ENCODE results near the gene ZBTB40. TPM values are rescaled to one million over a fixed set of nuclear protein-coding genes. Genes with fewer than 3 reads are reported as not detected.

The ZBTB40 gene
- polyA plus RNA-seq, 1 of the 3 experiments (the other 2 are of a cell fraction) = 5.0 TPM

GRCh38 chr1:22512873-22513272, 61.2 kb downstream of the ZBTB40 start:
- no peaks in the 10 kb centered on the region for H3K27me3 ChIP-seq (ENCODE audit: insufficient read depth)
- no peaks in the 10 kb centered on the region for H3F3A ChIP-seq (replicated peaks; ENCODE audit: insufficient read depth)
- H3K36me3 ChIP-seq (replicated peaks in 1 of 2; ENCODE audit: control insufficient read depth in 1 of 2, insufficient read depth in 2 of 2, low read length in 1 of 2) = peaks cover 9 to 83% of the 10 kb centered on the region in 2 experiments
- no peak overlapping the region for H3K27ac ChIP-seq (ENCODE audit: low read depth in 2 of 2, low read length in 1 of 2)
- no peaks in the 10 kb centered on the region for H3K9me2 ChIP-seq
- H2AFZ ChIP-seq (ENCODE audit: low read depth) = no peak overlapping the region
- H3K9me3 ChIP-seq = no peaks in the 10 kb centered on the region
- no peaks in the 10 kb centered on the region for H3K79me2 ChIP-seq (ENCODE audit: insufficient read depth)
- no peak overlapping the region for H3K4me3 ChIP-seq (ENCODE audit: low read depth in 2 of 2, low read length in 1 of 2)
- WGBS (ENCODE audit: low lambda C conversion rate) = 97% methylated on average over 9 of the region's 9 CpGs
- TF ChIP-seq YY1 (IDR thresholded peaks at IDR 0.05; ENCODE audit: low read depth) (no peak), FOSL2 (IDR thresholded peaks at IDR 0.05; ENCODE audit: borderline replicate concordance, low read depth) (no peak), NRF1 (IDR thresholded peaks at IDR 0.05; ENCODE audit: low read depth, low read length) (no peak)
- ChIA-PET POLR2A (no interaction called here), CTCF (no interaction called here)
- DNase-seq = no peak
- no peak overlapping the region for H3K9ac ChIP-seq
- H4K20me1 ChIP-seq (ENCODE audit: insufficient read depth) = no peaks in the 10 kb centered on the region
- H3K4me1 ChIP-seq (ENCODE audit: control insufficient read depth in 1 of 2, insufficient read depth in 2 of 2, low read depth in 1 of 2, low read length in 1 of 2) = peaks cover 0 to 16% of the 10 kb centered on the region in 2 experiments; a peak in 1 of 4 replicates
- H3K4me2 ChIP-seq = no peak overlapping the region

- Histone ChIP-seq H3F3A (replicated peaks; ENCODE audit: insufficient read depth) (no peaks in the 10 kb centered on the region), H3K9me2 (no peaks in the 10 kb centered on the region), H3K27me3 (ENCODE audit: insufficient read depth) (no peaks in the 10 kb centered on the region), H4K20me1 (ENCODE audit: insufficient read depth) (no peaks in the 10 kb centered on the region), H3K79me2 (ENCODE audit: insufficient read depth) (no peaks in the 10 kb centered on the region), H2AFZ (ENCODE audit: low read depth) (no peak overlapping the region), H3K4me3 (ENCODE audit: low read depth in 2 of 2, low read length in 1 of 2) (no peak overlapping the region), H3K36me3 (replicated peaks in 1 of 2; ENCODE audit: control insufficient read depth in 1 of 2, insufficient read depth in 2 of 2, low read length in 1 of 2) (peaks cover 23 to 89% of the 10 kb centered on the region in 2 experiments), H3K27ac (ENCODE audit: low read depth in 2 of 2, low read length in 1 of 2) (no peak overlapping the region), H3K9ac (no peak overlapping the region), H3K4me2 (no peak overlapping the region), H3K4me1 (ENCODE audit: control insufficient read depth in 1 of 2, insufficient read depth in 2 of 2, low read depth in 1 of 2, low read length in 1 of 2) (peaks cover 0 to 16% of the 10 kb centered on the region in 2 experiments; a peak in 2 of 4 replicates), H3K9me3 (no peaks in the 10 kb centered on the region)
- ChIA-PET POLR2A (no interaction called here), CTCF (interaction anchor here (0.6 to 5.1 kb wide), 3 partner anchors 10 to 419 kb away, joined by 3 to 28 read pairs (median 3); no protein-coding TSS in a partner anchor)
- no peak for DNase-seq
- 96% methylated on average over 16 of the region's 16 CpGs for WGBS (ENCODE audit: low lambda C conversion rate)
- no peak for TF ChIP-seq GATA2 (CRISPR knock-in tag; IDR thresholded peaks at IDR 0.05)
- TF ChIP-seq RCOR1 (IDR thresholded peaks at IDR 0.05; ENCODE audit: low read length) = no peak
- TF ChIP-seq FOXM1 (IDR thresholded peaks at IDR 0.05; ENCODE audit: low read depth) = no peak
- TF ChIP-seq NRF1 (IDR thresholded peaks at IDR 0.05; ENCODE audit: low read depth, low read length) = no peak
These were observed 65.4 kb downstream of the ZBTB40 start for GRCh38 chr1:22516906-22517571.

GRCh38 chr1:22517956-22518355, 66.3 kb downstream of the ZBTB40 start:
- Histone ChIP-seq H3K79me2 (ENCODE audit: insufficient read depth) (no peaks in the 10 kb centered on the region), H3F3A (replicated peaks; ENCODE audit: insufficient read depth) (no peaks in the 10 kb centered on the region), H4K20me1 (ENCODE audit: insufficient read depth) (no peaks in the 10 kb centered on the region), H2AFZ (ENCODE audit: low read depth) (no peak overlapping the region), H3K9me2 (no peaks in the 10 kb centered on the region), H3K4me2 (no peak overlapping the region), H3K27me3 (ENCODE audit: insufficient read depth) (no peaks in the 10 kb centered on the region), H3K9ac (no peak overlapping the region), H3K4me3 (ENCODE audit: low read depth in 2 of 2, low read length in 1 of 2) (no peak overlapping the region), H3K36me3 (replicated peaks in 1 of 2; ENCODE audit: control insufficient read depth in 1 of 2, insufficient read depth in 2 of 2, low read length in 1 of 2) (peaks cover 21 to 83% of the 10 kb centered on the region in 2 experiments), H3K9me3 (no peaks in the 10 kb centered on the region), H3K27ac (ENCODE audit: low read depth in 2 of 2, low read length in 1 of 2) (no peak overlapping the region), H3K4me1 (ENCODE audit: control insufficient read depth in 1 of 2, insufficient read depth in 2 of 2, low read depth in 1 of 2, low read length in 1 of 2) (peaks cover 0 to 16% of the 10 kb centered on the region in 2 experiments; a peak in 2 of 4 replicates)
- TF ChIP-seq YY1 (IDR thresholded peaks at IDR 0.05; ENCODE audit: low read depth) = no peak
- no peak for TF ChIP-seq TEAD4 (IDR thresholded peaks at IDR 0.05; ENCODE audit: borderline replicate concordance, insufficient read depth)
- no peak for TF ChIP-seq TCF12 (IDR thresholded peaks at IDR 0.05)
- WGBS (ENCODE audit: low lambda C conversion rate) = 92% methylated on average over 7 of the region's 7 CpGs
- DNase-seq = no peak
- POLR2A ChIA-PET = no interaction called here
- CTCF ChIA-PET = interaction anchor here (1.5 to 5.1 kb wide), 3 partner anchors 9 to 124 kb away, joined by 3 to 28 read pairs (median 6); no protein-coding TSS in a partner anchor
